IPS-NIHi7 (cell line): ENCODE measurements around the gene RYR1.
"Not testable (repeated sequence)": the region's sequence is repeated elsewhere in the genome, so short reads cannot be mapped to it uniquely, and the experiment has no call there.

ENCODE experiments used
- DNase-seq: peaks from one replicate; pipeline ENCODE4 v3.0.0; 2012; ENCODE audit warnings: mixed read lengths; ENCODE audit errors: extremely low spot score

Gene RYR1

DNA sequence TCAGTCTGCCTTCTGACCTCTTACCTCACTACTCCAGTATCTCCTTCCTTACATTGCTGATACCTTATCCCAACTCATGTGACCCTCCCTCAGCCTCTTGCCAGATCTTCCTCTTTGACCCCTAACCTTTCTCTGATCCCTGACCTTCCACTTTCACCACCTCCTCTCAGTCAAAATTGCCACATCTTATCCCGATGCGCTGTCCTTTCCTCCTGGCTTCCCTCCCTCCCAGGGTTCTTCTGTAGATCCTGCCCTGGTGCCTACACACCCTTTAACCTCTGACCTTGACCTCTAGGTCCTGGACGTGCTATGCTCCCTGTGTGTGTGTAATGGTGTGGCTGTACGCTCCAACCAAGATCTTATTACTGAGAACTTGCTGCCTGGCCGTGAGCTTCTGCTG is 23.7 kb downstream of the RYR1 start:
- no peak for DNase-seq

DNA sequence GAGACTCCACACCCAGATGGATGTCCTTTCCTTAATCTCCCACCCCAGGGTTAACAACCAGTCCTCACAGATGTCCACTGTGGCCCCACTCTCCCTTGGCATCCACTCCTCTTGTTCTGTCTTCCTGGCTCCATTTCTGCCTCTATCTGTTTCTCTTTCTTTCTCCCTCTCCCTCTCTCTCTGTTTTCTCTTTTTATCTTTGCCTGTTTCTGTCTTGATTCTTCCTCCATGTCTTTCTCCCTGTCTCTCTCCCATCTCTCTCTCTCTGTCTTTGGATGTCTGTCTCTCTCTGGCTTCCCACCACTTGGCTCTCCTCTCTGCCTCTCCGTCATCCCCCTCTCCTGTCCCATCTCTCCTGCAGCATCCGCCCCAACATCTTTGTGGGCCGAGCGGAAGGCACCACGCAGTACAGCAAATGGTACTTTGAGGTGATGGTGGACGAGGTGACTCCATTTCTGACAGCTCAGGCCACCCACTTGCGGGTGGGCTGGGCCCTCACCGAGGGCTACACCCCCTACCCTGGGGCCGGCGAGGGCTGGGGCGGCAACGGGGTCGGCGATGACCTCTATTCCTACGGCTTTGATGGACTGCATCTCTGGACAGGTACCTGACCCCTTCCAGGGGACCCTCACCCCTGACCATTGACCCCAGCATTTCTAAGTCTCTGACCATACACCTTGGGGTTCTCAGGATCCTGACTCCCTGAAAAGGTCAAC is 24.4 kb downstream of the RYR1 start:
- DNase-seq, result no peak

DNA sequence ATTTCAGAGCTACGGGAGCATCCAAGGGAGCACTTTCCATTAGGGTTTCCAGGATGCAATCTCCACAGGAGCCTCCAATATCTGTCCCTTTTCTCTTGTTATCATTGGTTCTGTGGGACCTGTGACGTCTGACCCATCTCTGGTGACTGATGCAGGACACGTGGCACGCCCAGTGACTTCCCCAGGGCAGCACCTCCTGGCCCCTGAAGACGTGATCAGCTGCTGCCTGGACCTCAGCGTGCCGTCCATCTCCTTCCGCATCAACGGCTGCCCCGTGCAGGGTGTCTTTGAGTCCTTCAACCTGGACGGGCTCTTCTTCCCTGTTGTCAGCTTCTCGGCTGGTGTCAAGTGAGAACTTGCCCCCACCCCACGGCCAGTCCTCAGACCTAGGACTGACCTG is 25.5 kb downstream of the RYR1 start:
- no peak for DNase-seq

DNA sequence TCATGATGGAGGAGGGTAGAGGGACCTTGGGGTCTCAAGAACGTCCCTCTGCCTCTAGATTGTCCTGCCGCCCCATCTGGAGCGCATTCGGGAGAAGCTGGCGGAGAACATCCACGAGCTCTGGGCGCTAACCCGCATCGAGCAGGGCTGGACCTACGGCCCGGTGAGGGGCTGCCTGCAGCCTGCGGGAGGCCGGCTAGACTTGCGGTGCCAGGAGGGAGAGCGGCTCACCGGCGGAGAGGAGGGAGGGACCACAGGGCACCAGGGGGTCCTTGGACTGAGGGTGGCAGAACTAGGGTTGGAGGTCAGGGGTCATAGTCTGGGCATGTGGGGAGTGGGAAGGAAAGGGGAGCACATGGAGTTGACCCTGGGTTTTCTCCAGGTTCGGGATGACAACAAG is 29.9 kb downstream of the RYR1 start:
- DNase-seq, result no peak

DNA sequence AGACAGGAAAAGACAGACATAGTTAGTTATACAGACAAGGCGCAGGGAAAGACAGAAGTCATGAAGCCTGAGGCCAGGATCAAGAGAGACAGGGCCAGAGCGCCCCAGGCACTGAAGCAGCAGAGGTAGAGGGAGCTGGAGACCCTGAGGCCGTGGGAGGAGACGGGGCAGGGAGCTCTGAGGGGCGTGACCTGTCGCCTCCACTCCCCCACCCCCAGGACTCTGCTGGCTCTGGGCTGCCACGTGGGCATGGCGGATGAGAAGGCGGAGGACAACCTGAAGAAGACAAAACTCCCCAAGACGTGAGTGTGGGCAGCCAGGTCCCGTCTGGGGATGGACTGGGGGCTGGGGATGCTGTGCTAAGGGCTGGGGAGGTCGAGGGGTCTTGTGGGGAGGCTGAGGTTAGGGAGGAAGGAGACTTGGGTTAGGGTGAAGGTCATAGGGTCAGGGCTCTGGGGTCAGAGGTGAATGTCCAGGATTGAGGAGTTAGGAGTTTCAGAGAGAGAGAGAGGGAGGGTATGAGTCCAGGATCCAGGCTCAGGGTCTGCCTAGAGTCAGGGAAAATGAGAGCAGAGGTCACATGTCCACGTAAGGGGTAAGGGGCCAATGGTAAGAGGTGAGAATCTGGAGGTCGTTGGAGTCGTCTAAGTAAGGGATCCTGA is 31.1 kb downstream of the RYR1 start:
- peak; percentile 52 for DNase-seq

DNA sequence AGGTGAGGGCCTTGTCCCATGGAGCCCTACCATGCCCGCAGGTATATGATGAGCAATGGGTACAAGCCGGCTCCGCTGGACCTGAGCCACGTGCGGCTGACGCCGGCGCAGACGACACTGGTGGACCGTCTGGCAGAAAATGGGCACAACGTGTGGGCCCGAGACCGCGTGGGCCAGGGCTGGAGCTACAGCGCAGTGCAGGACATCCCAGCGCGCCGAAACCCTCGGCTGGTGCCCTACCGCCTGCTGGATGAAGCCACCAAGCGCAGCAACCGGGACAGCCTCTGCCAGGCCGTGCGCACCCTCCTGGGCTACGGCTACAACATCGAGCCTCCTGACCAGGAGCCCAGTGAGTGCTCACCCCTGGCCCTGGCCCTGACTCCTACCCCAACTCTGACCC is 32.6 kb downstream of the RYR1 start:
- DNase-seq, result no peak

DNA sequence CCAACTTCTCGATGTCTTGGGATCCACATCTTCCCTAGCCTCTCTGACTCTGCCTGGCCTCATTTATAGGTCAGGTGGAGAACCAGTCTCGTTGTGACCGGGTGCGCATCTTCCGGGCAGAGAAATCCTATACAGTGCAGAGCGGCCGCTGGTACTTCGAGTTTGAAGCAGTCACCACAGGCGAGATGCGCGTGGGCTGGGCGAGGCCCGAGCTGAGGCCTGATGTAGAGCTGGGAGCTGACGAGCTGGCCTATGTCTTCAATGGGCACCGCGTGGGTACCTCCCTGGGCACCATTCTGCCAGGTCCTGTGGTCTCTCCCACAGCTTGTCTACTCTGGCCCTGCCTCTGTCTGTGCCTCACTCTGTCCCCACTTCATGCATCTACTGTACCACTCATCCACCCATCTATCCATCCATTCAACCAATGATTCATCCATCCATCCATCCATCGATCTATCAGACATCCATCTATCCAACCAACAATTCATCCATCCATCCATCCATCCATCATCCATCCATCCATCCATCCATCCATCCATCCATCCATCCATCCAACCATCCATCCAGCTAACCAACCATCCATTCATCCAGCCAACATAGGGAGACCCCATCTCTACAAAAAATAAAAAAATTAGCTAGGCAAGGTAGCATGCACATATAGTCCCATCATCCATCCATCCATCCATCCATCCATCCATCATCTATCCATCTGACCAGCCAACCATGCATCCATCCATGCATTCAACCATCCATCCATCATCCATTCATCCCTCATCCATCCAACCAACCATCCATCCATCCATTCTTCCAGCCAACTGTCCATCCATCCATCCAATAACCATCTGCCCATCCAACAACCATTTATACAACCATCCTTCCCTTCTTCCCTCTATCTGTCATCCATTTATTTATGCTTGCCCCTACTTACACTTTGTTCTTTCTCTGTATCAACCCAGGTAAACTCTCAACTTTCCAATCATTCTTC is 34.3 kb downstream of the RYR1 start:
- no peak for DNase-seq

DNA sequence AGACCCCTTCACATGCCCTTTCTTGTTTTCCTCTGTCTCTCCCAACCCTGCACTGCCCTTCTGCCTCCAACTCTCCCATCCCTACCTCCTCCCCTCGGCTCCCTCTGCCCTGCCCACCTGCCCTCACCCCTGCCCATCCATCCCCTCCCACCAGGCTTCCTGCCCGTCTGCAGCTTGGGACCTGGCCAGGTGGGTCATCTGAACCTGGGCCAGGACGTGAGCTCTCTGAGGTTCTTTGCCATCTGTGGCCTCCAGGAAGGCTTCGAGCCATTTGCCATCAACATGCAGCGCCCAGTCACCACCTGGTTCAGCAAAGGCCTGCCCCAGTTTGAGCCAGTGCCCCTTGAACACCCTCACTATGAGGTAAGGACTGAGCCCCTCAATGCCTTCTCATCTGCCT is 35.7 kb downstream of the RYR1 start:
- DNase-seq, result no peak

DNA sequence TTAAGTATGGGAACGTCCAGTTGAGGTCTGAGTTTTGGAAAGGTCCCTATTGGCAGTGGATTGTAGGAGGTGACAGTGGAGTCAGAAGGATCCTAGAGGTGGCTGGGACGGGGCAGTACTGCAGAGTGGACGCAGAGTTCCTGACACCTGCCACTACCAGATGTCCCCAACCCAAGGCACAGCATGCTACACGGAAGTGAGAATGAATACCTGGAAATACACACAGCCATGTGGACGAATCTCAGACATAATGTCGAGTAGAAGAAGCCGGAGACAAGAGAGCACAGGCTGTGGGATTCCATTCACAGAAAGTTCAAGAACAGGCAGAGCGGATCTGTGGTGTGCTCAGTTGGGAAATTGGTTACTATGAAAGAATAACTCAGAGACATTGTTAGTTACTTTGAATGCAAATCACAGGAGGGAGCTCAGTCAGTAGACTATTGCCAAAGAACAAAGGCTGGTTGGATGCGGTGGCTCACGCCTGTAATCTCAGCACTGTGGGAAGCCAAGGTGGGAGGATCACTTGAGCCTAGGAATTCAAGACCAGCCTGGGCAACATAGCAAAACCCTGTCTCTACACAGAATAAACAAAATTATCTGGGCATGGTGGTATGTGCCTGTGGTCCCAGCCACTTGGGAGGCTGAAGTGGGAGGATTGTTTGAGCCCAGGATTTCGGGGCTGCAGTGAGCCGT is 37.4 kb downstream of the RYR1 start:
- no peak for DNase-seq

DNA sequence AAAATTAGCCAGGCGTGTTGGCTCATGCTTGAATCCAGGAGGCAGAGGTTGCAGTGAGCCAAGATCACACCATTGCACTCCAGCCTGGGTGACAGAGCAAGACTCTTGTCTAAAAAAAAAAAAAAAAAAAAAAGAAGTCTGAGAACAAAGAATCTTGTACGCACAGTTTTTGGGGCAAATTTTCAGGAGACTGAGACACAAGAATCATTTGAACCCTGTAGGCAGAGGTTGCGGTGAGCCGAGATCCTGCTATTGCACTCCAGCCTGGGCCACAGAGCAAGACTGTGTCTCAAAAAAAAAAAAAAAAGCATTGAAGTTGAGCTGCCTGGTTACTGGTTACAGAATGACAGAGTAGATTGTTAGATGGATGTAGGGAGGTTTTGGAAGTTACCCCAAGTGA is 39.2 kb downstream of the RYR1 start:
- not testable (repeated sequence) for DNase-seq

DNA sequence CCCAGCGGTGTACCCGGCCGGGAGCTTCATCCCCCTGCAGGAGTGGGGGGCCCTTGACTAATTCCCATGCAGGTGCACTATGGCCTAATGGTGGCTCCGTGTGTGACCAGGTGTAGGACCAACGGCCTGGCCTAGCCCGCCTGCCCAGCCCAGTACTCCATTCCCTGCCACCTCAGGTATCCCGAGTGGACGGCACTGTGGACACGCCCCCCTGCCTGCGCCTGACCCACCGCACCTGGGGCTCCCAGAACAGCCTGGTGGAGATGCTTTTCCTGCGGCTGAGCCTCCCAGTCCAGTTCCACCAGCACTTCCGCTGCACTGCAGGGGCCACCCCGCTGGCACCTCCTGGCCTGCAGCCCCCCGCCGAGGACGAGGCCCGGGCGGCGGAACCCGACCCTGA is 39.7 kb downstream of the RYR1 start:
- DNase-seq, result no peak

DNA sequence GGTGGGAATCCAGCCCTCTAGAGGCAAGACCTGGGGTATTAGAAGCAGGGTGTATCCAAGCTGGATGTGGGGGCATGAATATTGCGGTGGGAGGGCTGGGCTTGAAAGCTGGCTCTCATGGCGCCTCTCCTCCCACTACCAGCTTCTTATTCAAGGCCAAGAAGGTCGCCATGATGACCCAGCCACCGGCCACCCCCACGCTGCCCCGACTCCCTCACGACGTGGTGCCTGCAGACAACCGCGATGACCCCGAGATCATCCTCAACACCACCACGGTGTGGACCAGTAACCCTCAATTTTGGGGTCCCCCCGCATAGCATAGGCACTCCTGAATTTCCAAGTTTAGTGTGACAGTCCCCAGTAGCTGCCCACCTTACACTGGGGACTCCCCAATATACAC is 41.7 kb downstream of the RYR1 start:
- no peak for DNase-seq

DNA sequence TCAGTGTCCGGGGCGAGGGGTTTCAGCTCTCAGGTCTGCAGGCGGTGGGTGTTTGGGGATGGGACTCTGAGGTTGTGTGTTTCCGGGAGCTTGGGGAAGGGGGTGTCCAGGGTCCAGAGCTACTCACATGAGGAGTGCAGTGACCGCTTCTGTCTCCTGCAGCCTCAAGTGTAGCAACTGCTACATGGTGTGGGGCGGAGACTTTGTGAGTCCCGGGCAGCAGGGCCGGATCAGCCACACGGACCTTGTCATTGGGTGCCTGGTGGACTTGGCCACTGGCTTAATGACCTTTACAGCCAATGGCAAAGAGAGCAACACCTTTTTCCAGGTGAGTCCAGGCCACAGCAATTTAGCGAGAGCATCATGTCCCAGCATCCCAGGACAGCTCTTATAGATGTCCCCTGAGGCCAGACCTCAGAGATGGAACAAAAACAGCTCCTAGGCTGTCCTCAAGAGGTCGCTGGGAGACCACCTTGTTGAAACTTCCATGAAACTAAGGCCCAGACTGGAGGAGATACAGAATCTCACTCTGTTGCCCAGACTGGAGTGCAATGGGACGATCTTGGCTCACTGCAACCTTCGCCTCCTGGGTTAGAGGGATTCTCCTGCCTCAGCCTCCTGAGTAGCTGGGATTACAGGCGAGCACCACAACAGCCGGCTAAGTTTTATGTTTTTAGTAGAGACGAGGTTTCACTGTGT is 44.9 kb downstream of the RYR1 start:
- peak; percentile 77 for DNase-seq

DNA sequence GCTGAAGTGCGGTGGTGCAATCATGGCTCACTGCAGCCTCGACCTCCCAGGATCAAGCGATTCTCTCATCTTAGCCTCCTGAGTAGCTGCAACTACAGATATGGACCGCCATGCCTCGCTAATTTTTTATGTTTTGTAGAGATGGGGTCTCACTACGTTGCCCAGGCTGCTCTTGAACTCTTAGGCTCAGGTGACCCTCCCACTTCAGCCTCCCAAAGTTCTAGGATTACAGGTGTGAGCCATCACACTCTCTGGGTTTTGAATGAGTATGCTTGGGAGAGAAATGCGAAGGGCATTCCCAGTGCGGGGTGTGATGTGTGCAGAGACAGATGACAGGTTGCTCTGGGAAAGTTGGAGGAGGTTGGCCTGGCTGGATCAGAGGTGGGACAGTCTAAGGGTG is 49.0 kb downstream of the RYR1 start:
- no peak for DNase-seq

DNA sequence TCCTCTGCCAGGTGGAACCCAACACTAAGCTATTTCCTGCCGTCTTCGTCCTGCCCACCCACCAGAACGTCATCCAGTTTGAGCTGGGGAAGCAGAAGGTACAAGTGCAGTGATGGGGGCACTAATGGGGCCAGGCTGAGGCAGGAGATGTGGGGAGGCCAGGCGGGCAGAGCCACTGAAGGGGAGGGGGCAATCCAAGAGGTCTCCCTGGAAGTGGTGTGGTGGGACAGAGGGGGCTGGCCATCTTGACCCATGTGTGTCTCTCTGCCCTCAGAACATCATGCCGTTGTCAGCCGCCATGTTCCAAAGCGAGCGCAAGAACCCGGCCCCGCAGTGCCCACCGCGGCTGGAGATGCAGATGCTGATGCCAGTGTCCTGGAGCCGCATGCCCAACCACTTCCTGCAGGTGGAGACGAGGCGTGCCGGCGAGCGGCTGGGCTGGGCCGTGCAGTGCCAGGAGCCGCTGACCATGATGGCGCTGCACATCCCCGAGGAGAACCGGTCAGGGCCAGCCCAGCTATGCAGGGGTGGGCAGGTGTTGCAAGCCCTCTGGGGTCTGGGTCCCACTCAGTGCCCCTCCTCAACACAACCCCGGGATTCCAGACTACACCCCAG is 49.6 kb downstream of the RYR1 start:
- no peak for DNase-seq

DNA sequence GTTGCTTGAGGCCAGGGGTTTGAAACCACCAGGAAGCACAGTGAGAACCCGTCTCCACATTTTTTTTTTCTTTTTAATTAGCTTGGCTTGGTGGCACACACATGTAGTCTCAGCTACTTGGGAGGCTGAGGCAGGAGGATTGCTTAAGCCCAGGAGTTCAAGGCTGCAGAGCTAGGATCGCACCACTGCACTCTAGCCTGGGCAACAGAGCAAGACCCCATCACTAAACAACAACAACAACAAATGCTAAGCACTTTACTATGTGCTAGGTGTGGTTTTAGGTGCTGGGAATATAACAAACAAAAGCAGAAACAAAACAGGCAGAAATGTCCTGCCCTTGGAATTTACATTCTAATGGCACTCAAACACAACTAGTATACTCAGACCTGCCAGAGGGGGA is 51.3 kb downstream of the RYR1 start:
- DNase-seq, result no peak

DNA sequence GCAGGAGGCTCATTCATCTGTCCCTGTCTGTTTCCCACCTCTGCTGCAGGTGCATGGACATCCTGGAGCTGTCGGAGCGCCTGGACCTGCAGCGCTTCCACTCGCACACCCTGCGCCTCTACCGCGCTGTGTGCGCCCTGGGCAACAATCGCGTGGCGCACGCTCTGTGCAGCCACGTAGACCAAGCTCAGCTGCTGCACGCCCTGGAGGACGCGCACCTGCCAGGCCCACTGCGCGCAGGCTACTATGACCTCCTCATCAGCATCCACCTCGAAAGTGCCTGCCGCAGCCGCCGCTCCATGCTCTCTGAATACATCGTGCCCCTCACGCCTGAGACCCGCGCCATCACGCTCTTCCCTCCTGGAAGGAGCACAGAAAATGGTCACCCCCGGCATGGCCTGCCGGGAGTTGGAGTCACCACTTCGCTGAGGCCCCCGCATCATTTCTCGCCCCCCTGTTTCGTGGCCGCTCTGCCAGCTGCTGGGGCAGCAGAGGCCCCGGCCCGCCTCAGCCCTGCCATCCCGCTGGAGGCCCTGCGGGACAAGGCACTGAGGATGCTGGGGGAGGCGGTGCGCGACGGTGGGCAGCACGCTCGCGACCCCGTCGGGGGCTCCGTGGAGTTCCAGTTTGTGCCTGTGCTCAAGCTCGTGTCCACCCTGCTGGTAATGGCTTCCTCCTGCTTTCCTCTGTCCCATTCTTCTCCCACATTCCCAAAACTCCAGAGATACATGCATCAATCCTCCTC is 52.2 kb downstream of the RYR1 start:
- DNase-seq, result no peak

DNA sequence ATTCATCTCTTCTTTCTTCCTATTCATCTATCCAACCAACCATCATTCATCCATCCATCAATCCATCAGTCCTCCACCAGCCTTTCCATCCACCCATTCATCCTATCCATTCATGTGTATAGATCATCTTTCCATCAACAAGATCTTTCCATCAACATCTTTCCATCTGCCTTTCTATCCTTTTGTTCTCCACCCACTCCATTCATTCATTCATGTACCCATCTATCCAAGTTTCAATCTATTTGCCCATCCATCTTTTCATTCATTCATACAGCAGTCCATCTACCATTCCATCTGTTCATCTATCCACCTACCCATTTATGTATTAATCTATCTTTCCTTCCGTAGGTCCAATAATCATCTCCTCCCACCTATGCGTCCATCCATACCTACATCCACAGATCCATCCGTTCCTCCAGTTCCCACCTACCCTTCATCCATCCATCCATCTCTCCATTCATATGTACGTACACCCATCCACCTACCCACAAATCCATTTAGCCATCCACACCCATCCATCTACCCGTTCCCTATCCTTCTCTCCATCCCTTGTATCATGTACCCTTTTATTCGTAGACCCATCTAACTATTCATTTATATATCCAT is 53.3 kb downstream of the RYR1 start:
- no peak for DNase-seq

DNA sequence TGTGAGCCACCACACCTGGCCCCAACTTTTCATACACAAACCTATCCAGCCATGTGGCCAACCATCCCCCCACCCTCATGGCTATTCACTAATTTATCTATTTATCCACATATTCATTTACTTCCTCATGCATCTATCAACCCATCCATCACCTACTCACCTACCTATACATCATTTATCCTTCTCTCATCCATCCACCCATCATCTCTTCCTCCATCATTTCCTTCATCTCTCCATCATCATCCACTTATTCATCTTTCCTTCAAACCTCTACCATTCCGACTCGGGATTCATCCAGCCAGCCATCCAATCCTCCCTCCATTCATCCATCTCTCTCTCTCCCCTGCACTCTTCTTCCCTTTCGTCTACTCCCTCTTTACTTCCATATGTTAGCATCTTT is 54.6 kb downstream of the RYR1 start:
- no peak for DNase-seq
